GM19438 (cell line): ENCODE data around the gene AP2M1.
"Not testable (repeated sequence)": the region's sequence is repeated elsewhere in the genome, so short reads cannot be mapped to it uniquely, and the experiment has no call there.

Experiments
- ATAC-seq: cut with Tn5 transposase; IDR thresholded peaks from one replicate; pipeline ENCODE4 v1.9.1; 2021; ENCODE audit warnings: low read depth; ENCODE audit not compliant: unreplicated experiment

The AP2M1 gene

DNA sequence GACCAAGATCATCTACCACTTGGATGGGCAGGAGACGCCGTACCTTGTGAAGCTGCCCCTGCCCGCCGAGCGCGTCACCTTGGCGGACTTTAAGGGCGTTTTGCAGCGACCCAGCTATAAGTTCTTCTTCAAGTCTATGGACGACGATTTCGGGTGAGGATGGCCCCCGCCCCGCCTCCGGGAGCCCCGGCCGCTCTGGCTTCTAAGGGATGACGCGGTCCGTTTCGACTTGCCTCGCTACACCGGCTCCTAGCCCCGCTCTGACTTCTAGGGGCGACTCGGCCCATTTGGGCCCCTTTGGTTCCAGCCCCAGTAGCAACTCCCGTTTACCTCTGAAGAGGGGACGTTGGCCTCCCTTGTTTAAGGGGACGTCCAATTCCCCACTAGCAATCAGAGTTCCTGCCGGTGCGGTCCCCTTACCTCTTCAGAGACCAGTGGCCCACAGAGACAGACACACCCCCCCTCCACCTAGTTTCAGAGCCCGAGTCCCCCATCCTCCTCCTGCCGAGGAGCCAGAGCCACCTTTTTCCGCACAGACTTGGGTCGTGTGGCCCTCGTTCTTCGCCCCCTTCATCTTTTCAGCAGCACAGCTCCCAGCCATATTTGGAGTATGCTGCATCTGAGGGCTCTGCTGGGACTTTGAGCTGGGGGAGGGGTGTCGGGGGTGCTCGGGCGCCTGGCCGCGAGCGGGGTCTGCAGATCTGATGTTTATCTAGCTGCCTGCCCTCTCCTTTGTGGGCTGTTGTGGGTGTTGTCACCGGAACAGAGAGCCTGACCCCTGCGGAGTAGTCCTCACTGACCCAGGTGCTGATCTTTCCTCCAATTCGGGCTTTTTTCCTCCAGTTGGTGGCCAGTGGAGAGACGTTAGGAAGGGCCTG lies 18.8 kb upstream of the AP2M1 start:
- ATAC-seq: peak; percentile 32

- ATAC-seq: no peak
Measured at GRCh38 chr3:184156522-184156955, 18.1 kb upstream of the AP2M1 start.

- no peak for ATAC-seq
Measured at GRCh38 chr3:184157206-184157605, 17.4 kb upstream of the AP2M1 start.

GRCh38 chr3:184158404-184158803 lies 16.3 kb upstream of the AP2M1 start:
- ATAC-seq: no peak

DNA sequence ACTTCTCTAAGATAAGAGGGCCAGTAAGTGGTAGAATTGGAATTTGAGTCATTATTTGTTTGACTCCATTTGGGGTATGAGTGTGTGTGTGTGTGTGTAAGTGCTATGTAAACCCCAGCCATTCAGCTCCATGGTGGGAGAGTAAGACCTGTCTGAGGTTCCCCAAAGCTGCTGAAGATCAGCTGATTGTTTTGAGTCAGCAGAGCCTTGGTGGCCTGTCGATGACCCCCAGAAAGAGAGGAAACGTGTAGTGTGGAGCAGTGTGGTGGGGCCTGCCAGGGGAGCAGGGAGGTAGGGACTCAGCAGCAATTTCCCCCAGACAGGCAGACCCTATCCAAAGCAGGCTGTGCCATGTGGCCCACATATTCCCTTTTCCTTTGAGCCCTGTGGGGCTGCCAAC lies 14.2 kb upstream of the AP2M1 start:
- no peak for ATAC-seq

DNA sequence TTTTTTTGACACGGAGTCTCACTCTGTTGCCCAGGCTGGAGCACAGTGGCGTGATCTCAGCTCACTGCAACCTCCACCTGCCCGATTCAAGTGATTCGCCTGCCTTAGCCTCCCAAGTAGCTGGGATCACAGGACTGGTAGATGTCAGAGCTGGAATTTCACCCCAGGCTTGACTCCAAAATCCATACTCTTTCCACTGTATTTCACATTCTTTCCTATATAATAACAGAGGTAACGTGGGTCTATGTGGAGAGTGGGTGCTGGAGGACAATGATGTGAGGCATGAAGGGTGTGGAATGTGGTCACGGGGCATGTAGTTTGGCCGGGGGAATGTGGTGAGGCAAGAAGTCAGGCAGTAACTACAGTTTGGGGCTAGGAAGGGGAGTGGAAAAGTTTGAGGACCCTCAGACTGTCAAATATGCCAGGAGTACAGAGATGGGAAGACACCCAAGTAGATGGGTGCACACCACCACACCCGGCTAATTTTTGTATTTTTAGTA lies 12.0 kb upstream of the AP2M1 start:
- not testable (repeated sequence) for ATAC-seq

GRCh38 chr3:184164648-184165330 lies 9.9 kb upstream of the AP2M1 start:
- no peak for ATAC-seq

DNA sequence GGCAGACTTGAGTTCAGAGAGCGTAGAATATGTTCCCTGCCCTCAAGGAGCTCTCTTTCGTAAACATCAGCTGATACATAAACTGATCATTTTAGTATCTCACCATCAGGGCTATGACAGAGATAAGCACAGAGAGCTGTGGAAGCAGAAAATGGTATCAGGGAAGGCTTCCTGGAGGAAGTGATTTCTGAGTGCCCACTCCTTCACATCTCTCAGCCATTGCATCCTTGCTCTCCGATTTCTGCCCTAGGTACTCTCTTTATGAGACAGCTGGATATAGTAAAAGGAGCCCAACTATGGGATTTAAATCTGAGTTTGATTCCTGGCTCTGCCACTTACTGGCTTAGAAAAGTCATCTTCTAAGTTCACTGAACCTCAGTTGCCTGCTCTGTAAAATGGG lies 9.1 kb upstream of the AP2M1 start:
- ATAC-seq: no peak

- no peak for ATAC-seq
Measured at GRCh38 chr3:184166671-184167070, 8.0 kb upstream of the AP2M1 start.

GRCh38 chr3:184167786-184168185 lies 6.9 kb upstream of the AP2M1 start:
- no peak for ATAC-seq

- ATAC-seq: no peak
Measured at GRCh38 chr3:184168363-184169120, 6.1 kb upstream of the AP2M1 start.

DNA sequence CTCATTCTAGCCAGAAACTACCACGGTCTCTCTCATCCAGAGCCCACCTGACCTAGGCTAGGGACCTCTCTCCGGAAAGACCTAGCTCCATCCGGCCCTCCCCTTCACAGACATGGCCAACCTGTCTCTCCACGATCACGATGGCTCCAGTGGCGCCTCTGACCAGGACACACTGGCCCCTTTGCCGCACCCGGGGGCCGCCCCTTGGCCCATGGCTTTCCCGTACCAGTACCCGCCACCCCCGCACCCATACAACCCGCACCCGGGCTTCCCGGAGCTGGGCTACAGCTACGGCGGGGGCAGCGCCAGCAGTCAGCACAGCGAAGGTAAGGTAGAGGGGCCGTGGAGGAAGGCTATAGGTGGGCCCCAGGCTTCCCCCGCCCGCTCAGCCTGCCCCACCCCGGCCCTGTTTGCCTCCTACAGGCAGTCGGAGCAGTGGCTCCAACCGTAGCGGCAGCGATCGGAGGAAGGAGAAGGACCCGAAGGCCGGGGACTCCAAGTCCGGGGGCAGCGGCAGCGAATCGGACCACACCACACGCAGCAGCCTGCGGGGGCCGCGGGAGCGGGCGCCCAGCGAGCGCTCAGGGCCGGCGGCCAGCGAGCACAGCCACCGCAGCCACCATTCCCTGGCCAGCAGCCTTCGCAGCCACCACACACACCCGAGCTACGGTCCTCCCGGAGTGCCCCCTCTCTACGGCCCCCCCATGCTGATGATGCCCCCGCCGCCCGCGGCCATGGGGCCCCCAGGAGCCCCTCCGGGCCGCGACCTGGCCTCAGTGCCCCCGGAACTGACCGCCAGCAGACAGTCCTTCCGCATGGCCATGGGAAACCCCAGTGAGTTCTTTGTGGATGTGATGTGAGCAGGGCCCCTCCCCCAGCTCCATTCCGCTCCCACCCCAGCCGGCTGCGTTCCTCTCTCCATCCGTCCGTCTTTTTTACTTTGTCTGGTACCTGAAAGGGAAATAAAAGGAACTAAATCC lies 4.5 kb upstream of the AP2M1 start:
- ATAC-seq: no peak

DNA sequence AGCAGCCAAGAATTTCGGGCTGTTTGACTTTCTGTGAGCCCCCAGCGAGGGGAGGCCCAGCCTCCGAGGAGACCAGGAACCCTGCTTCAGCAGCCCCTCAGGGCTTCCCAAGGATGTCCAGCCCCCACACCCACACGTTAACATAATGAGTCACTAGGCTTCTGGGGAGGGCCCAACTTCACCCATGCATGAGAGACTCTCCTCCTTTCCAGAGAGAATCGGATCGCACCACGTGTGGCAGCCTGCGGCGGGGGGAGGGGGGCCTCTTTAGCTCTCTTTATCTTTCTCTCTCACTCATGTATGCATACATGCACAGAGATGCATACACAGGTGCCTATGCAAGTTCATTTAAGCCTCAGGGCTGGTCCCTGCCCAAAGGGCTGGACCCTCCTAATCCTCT lies 3.1 kb upstream of the AP2M1 start:
- no peak for ATAC-seq

DNA sequence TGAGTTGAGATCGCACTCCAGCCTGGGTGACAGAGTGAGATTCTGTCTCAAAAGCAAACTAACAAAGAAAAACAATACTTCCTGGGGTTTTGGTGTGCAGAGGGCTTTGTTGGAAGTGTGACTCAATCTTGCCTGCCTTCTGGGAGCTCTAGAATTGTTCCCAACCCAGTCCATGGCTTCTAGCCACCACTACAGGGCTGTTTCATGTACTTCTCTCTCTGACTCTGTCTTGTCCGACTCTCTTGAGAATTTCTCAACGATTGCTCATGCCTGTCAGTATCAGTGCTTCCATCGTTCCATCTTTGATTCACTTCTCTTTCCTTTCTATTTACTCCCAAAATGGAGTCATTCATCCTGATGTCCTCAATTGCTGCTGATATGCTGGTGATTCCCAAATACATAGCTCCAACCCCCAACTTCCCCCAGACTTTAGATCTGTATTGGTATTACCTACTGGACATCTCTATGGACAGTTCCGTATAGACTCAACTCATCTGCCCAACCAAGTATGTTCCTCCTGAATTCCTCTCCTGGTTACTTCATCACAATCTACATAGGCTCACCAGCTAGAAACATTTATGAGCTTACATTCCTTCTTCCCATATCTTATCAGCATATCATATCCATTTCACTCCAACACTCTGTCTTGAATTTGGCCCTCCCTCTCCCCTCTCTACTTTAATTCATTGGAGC lies 1.8 kb upstream of the AP2M1 start:
- no peak for ATAC-seq

DNA sequence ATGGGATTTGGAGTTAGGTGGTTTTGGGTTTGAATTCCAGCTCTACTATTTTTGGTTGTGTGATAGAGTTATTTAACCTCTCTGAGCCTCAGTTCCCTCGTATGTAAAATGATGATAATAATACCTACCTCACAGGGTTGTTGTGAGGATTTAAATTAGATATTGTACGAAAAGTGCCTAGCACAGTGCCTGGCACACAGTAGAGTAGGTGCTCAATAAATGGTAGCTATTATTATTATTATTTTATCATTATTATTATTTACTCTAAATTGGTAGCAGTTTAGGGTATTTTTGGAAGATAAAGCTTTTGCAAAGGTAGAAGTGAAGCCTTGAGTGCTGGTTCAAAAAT lies 1.3 kb upstream of the AP2M1 start:
- ATAC-seq: no peak

DNA sequence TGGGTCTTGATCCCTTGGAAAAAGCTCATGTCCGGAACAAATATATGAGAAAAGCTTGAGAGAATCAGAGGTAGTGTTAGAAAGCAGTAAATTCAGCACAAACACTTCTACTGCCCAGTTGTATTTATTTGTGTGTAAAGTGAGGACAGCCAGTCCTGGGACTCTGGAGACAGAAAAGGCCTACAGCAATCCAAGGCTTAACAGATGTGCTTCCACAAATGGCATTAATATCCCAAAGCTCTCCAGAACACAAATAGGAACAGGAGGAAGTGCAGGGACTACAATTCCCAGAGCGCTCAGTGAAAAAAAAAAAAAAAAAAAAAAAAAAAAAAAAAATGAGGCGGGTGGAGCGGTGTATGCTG lies 390 bp upstream of the AP2M1 start:
- ATAC-seq: no peak

DNA sequence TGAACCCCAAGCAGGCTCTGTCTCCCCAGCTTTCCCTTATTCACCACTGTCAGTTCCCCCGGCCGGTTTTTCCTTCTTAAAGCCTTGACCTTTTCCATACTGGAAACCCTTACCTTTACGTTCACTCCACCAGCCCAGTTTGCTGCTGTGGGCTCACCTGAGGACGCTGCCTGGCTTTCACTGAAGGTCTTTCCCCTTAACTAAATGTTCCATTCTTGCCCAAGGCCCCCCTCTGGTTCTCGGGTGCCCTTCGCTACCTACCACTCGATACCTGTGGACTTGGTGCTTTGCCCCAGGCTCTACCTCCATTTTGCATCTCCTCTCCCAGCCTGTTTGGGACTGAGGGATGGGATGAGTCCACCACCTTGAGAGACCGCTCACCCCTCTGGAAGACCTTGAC lies 851 bp downstream of the AP2M1 start:
- no peak for ATAC-seq

- no peak for ATAC-seq
Measured at GRCh38 chr3:184175981-184176376, 1.3 kb downstream of the AP2M1 start.
